HTR-8/SVneo (cell line): ENCODE data around the gene NPR1.
"Not testable (repeated sequence)": the region's sequence is repeated elsewhere in the genome, so short reads cannot be mapped to it uniquely, and the experiment has no call there.

Experiments used
- DNase-seq: peaks from one replicate; pipeline ENCODE4 v3.0.0; 2011; ENCODE audit warnings: low spot score, mixed read lengths; ENCODE audit not compliant: insufficient read length
- FAIRE-seq: peaks from 2 replicates; lab custom pipeline; 2011; peaks lifted over from hg19 to GRCh38; lab: Jason Lieb, UNC

Gene NPR1

DNA sequence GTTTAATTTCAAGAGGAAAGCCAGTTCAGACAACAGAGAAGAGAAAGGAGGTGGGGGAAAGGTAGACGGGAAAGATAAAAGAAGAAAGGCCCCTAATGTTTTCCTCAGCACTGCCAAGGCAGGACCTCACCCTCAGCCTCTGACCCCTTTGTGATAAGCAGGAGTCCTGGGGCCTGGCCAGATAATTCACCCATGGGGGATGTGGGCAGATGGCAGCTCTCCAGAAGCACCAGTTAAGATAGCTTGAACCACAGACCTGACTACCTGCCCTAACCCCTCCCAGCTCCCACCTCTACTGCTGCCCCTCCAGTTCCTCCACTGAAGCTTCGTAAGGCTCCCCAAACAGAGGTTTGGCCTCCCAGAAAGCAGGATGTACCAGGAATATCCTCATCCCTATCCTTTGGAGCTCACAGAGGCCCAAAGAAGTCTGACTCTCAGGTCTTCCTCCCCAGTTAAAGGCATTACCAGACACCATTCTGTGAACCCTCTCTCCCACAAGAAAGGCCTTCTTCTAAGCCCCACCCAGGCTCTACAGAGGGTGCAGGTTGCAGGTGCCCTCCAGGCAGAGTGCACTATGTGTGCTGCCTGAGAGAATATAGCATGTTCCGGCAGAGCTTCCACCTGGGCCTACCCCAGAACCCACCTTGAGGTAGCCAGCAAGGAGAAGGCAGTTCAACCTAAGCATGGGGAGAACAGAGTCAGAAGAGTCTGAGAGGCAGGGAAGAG is 29.2 kb upstream of the NPR1 start:
- DNase-seq (no peak), FAIRE-seq (no peak)

DNA sequence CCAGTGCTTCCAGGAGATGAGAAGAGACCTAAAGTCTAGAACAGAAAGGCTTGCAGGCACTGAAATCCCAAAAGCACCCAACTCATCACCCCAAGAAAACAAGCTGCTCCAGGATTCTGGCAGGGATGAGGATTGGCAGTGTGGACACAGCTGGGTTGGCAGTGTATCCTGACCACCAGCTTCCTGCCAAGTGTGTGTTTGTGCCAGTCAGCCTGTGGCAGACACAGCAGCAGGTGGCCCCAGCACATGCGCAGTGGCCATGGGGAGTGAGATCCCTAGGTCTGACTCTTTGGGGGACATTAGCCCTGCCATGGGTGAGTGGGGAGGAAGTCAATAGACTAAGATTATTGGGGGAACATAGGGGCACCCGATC is 28.6 kb upstream of the NPR1 start:
- DNase-seq (no peak), FAIRE-seq (no peak)

DNA sequence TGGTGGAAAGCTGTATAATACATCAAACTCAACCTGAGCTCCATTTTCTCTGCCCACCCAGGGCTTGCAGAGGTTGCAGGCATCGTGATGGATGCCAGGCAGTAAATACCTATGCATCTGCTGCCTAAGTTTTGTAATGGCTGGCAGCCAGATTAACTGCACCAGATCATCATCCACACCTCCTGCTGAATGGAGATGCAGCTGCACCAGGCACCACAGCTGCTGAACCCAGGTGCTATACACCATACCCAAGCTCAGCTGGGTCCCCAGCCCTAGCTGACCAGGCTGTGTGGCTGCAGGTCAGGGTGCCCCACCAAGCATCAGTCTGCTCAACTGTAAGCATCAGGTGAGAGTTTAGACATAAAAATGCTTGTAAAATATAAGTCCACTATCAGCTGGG is 26.7 kb upstream of the NPR1 start:
- FAIRE-seq = no peak
- no peak for DNase-seq

GRCh38 chr1:153652805-153653500 is 25.5 kb upstream of the NPR1 start:
- FAIRE-seq = no peak

GRCh38 chr1:153655333-153655732 is 23.2 kb upstream of the NPR1 start:
- DNase-seq (no peak), FAIRE-seq (no peak)

More at GRCh38 chr1:153652805-153653500, 25.5 kb upstream of the NPR1 start:
- no peak for DNase-seq

DNA sequence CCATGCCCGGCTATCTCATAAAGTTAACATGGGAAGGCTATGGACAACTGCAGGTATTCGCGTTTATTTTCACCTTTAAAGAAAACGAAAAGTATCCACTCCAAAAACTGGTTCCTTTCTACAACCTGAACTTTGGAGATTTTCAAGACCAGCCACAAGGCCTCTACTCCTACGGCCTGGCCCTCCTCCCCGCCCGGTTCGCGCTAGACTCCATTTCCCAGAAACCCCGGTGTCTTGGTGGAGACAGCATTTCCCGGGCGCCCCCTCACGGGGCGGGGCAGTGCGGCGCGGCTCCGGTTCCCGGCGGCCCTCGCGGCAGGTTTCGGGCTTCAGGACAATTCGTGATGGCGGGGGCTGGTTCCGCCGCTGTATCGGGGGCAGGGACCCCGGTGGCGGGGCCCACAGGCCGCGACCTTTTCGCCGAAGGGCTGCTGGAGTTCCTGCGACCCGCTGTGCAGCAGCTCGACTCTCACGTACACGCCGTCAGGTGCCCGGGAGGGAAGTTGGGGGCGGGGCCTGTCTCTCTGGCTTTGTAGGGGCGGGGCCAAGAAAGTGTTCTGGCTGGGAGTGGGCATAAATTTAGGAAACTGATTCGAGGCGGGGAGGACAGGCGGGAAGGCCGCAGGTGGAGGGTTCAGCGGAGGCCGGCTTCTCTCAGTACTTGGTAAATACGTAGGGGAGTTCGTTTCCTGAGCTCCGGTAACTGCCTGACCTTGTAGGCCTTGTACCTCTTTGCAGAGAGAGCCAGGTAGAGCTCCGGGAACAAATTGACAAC is 19.9 kb upstream of the NPR1 start, which contains the start of gene SNAPIN:
TSS of gene SNAPIN (plus strand) at position 304 of the 775 bp plus-strand sequence. CDS start at position 345, 41 bp downstream.
- peak; percentile 86 for DNase-seq
- no peak for FAIRE-seq

- no peak for FAIRE-seq
Observed at GRCh38 chr1:153659175-153659534, 19.3 kb upstream of the NPR1 start.

DNA sequence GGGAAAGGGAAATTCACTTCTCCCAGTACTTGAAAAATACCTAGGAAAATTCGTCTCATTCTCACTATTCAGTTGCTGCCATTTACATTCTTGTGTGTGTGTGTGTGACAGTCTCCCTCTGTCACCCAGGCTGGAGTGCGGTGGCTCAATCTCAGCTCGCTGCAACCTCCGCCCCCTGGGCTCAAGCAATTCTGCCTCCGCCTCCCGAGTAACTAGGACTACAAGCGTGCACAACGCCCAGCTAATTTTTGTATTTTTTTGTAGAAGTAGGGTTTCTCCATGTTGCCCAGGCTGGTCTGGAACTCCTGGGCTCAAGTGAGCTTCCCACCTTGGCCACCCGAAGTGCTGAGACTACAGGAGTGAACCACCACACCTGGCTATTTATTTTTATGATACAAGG is 18.8 kb upstream of the NPR1 start:
- DNase-seq (no peak), FAIRE-seq (no peak)

More at GRCh38 chr1:153659175-153659534, 19.3 kb upstream of the NPR1 start:
- no peak for DNase-seq

- DNase-seq = no peak
- FAIRE-seq = no peak
Observed at GRCh38 chr1:153661111-153661708, 17.3 kb upstream of the NPR1 start.

- DNase-seq = no peak
- FAIRE-seq = no peak
Observed at GRCh38 chr1:153662269-153662668, 16.2 kb upstream of the NPR1 start.

DNA sequence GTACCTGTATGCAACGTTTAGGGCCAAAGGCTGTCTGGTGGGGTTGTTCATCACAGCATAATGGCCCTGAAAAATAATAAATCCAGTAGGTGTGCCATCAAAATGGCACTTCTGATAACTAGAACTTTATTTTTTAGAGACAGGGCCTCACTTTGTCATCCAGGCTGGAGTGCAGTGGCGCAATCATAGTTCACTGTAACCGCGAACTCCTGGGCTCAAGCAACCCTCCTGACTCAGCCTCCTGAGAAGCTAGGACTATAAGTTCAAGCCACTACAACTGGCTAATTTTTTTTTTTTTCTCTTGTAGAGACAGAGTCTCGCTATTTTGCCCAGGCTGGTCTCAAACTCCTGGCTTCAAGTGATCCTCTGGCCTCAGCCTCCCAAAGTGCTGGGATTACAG is 15.3 kb upstream of the NPR1 start:
- no peak for FAIRE-seq
- no peak for DNase-seq

GRCh38 chr1:153667439-153667838 is 11.0 kb upstream of the NPR1 start:
- DNase-seq = no peak
- FAIRE-seq = no peak

GRCh38 chr1:153668672-153669071 is 9.8 kb upstream of the NPR1 start:
- FAIRE-seq, DNase-seq: not testable (repeated sequence)

DNA sequence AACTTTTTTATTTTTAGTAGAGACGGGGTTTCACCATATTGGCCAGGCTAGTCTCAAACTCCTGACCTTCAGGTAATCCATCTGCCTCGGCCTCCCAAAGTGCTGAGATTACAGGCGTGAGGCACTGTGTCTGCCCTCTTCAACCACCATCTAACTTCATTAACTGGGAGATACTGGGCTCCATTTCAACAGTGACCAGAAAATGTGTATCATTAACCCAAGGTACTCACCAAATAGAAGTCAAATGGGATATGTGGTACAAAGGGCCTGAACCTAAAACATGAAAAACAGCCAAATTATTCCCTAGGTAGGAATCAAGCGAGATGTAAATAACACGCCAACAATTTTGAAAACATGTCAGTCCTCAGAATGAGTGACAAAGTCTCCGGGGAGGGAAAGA is 8.9 kb upstream of the NPR1 start:
- FAIRE-seq = no peak
- no peak for DNase-seq

DNA sequence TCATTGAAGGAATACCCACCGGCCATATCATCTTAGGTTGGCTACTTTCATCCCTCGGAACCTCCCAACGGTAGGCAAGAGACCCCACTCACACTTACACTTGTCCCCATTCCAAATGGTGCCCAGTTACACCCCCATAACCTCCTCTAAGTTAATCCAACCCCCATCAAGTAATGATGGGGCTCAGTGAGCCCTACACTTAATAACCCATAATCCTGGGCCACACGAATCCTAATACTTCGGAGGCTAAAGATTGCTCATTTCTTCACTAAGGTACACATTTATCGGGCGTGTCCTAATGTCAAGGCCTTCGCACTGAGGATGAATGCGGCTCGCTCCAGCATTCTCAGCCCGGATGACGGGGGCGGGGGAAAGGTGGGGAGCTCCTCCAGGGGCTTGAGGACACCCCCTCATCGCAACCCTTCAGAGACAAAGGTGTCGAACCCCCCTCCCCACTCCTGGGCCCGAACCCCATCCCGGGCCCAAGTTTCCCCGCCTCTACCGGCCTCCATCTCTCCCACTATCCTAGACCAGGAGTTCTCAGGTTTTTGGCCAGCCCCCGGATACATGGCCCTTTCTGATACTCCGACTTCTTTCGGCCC is 8.1 kb upstream of the NPR1 start:
- DNase-seq (no peak), FAIRE-seq (no peak)

DNA sequence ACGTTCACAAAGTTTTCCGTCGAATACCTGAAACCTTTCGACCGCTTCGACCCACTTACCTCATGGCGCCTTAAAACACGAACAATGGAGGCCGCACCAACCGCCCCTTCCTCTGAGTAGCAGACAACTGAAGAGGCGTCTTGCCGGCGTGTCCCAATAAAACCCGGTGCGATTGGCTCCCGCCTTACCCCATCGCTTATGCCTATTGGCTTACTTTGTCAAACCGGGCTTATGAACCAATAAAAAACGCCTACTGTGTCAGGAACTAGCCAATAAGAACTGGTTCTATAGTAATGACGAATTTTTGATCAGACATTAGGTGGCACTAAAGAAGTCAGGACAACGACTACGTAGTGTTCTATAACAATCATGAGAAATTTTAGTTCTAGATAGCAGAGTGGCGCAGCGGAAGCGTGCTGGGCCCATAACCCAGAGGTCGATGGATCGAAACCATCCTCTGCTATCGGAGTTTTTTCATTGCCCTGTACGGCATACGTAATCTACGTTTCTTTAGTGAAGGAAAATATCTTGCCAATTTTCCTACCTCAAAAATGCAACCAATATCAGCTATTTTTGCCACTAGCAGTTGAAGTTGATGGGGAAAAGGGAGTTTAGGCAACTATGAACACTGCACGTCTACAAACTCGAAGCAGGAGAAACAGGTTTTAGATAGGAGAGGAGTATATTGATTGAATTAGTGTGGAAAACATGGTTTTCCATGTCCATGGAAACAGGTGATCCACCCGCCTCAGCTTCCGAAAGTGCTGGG is 7.4 kb upstream of the NPR1 start, which contains the start of gene ILF2:
TSS of gene ILF2 (minus strand) at position 135 of the 769 bp plus-strand sequence. CDS start at position 64, 71 bp downstream.
- peak; percentile 99 for DNase-seq
- FAIRE-seq = peak; percentile 13

GRCh38 chr1:153671628-153672353 is 6.7 kb upstream of the NPR1 start:
- not testable (repeated sequence) for DNase-seq, FAIRE-seq

GRCh38 chr1:153673511-153673910 is 5.0 kb upstream of the NPR1 start:
- FAIRE-seq (no peak), DNase-seq (no peak)
